Smooth muscle cell of trachea (primary cell): ENCODE results near the gene C5orf34. TPM values are rescaled to one million over a fixed set of nuclear protein-coding genes. Genes with fewer than 3 reads are reported as not detected.

Source experiments
- total RNA-seq: library from RNA; depleted of rRNA; stranded (reverse); fragments of >200 nt; gene quantifications from 2 replicates; pipeline ENCODE4 v1.2.1, GENCODE V29; 2014

The C5orf34 gene
- 1.3 and 6.3 TPM in 2 replicates for total RNA-seq

GRCh38 chr5:43514816-43515677 lies at the start of gene C5orf34:
Gene C5orf34 (minus strand): TSS chr5:43515148. CDS start chr5:43509339, 5,809 bp downstream.

GRCh38 chr5:43556857-43557542 lies 42.1 kb upstream of the C5orf34 start, which contains the start of gene PAIP1:
Gene PAIP1 (minus strand): TSS chr5:43557077. CDS start chr5:43556846, 231 bp downstream.

GRCh38 chr5:43483298-43484105 lies 31.4 kb downstream of the C5orf34 start, which contains the start of gene TMEM267:
Gene TMEM267 (minus strand): TSS chr5:43483865. CDS start chr5:43453969, 29,896 bp downstream.

Other genes starting within 250 kb of the C5orf34 start
- 31.6 and 152 TPM in 2 replicates for gene HMGCS1, start 201.7 kb downstream of the C5orf34 start, total RNA-seq
- gene CCL28, start 102.8 kb downstream of the C5orf34 start, total RNA-seq, result 1.3 and 2.9 TPM in 2 replicates
- gene TMEM267, start 31.3 kb downstream of the C5orf34 start, total RNA-seq, result 11.8 and 13.4 TPM in 2 replicates
- 80.3 and 95.6 TPM in 2 replicates for gene PAIP1, start 41.9 kb upstream of the C5orf34 start, total RNA-seq
- 96.8 and 109 TPM in 2 replicates for gene NNT, start 88.0 kb upstream of the C5orf34 start, total RNA-seq